ENCODE measurements around the gene DIAPH1.

DIAPH1 gene

DNA sequence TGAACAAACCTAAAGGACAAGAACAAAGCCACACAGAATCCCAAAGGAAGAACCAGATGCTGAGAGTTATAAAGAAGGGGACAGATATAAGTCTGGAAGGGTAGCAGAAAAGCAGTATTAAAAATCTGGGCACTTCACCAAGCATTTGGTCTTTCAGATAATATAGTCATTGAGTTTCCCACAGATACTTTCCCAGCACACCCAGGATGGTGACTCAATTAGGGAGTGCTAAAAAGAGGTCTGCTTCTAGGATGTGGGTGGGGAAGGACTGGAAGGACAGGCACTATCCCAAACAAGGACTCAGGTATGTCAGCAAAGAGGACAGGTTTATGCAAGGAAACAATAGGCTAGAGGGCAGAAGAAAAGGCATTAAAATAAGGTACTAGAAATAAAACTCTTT is 59.3 kb downstream of the DIAPH1 start:
- DNase-seq: no peak

GRCh38 chr5:141558150-141558549 is 60.6 kb downstream of the DIAPH1 start:
- no peak for DNase-seq

- peak; percentile 69 to 81 for DNase-seq
These were observed 61.1 kb downstream of the DIAPH1 start for GRCh38 chr5:141557681-141558136.

GRCh38 chr5:141547921-141548320 is 70.9 kb downstream of the DIAPH1 start:
- no peak for DNase-seq

DNA sequence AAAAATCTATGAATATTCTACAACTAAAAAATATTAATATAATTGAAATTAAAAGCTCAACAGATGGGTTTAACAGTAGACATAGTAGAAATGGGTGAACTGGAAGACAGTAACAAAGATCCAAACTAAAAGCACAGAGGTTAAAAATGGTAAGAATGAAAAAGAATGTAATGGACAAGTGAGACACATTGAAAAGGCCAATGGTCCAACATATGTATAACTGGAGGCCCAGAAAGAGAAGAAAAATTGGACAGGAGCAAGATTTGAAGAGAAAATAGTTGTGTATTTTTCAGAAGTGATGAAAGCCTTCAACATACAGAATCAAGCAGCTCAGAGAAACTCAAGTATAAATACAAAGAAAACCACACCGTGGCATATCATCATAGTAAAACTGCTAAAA is 71.3 kb downstream of the DIAPH1 start:
- no peak for DNase-seq

DNA sequence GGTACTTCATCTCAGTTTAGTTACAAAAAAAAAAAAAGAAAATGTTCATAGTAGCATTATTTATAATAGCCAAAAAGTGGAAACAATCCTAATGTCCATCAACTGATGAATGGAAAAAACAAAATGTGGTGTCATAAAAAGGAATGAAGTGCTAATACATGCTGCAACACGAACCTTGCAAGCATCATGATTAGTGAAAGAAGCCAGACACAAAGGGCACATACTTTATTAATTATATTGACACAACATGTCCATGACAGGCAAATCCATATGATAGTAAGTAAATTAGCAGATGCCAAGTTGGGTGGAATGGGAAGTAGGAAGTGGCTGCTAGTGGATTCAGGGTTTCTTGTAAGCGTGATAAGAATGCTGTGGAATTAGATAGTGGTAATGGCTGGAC is 75.7 kb downstream of the DIAPH1 start:
- DNase-seq: no peak

DNA sequence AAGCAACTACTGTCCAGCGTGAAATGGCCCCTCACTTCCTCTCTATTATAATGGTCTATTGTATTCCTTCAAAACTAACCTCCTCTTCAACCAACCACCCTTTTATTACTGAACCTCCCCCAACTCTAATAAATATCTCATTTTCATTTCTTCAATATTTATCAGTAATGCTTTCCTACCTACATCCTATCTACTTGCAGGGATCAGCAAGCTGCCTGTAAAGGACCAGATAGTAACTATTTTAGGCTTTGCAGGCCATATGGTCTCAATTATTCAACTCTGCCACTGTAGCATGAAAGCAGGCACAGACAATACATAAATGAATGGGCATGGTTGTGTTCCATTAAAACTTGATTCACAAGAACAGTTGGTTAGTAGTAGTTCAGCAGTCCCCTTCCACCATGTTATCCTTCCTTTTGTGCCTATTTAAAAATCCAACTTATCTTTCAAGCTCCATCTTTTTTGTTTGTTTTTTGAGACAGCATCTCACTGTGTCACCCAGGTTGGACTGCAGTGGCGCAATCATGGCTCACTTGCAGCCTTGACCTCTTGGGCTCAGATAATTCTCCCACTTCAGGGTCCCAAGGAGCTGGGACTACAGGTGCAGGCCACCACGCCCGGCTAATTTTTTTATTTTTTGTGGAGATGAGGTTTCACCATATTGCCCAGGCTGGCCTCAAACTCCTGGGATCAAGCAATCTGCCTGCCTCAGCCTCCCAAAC is 84.1 kb downstream of the DIAPH1 start:
- DNase-seq: no peak

DNA sequence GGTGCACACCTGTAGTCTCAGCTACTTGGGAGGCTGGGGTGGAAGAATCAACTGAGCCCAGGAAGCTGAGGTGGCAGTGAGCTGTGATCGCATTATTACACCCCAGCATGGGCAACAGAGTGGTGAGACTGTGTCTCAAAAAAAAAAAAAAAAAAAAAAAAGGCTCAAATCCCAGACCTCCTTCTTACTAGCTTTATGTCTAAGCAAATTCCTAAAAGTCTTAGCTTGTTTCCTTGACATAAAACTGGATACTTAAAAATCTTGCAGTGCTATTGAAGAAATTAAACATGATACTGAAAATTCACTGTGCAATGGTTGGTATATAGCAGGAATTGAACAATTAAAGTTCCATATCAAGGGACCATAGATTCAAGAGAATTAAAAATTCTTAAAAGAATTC is 84.9 kb downstream of the DIAPH1 start:
- DNase-seq: no peak

DNA sequence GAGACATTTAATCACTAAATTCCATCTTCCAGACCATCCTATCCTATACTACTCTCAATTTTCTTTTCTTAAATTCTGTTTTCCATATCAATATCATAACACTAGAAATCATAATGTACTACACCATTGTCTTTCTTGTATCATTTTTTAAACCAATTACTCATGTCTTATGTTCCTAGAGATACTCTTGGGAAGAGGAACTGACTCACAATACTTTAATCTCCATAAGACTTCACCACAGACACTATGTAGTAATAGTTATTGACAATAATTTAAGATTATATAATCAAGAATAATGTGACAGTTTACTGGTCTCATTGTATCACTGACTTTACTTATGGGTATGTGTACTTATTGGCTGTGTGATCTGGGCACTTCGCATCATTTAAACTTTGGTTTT is 86.1 kb downstream of the DIAPH1 start:
- DNase-seq: no peak

GRCh38 chr5:141529873-141530272 is 88.9 kb downstream of the DIAPH1 start:
- no peak for DNase-seq

DNA sequence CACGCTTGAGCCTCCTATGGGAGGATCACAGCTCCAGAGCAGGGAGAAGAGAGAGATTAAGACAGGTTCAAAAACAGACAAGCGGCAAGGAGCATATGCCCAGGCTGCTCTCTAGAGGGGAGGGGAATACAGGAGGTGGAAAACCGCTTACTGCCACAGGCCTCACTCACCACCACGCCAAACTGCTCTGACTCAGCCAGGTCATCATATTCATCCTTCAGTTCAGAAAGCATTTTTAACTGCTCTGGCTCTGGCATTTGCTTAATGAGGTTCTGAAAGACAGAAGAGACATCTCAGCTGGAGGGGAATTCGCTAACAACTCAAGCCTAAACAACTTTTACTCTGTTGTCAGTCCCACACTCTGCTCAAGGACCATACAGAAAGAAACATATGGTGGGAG is 89.8 kb downstream of the DIAPH1 start:
- no peak for DNase-seq

DNA sequence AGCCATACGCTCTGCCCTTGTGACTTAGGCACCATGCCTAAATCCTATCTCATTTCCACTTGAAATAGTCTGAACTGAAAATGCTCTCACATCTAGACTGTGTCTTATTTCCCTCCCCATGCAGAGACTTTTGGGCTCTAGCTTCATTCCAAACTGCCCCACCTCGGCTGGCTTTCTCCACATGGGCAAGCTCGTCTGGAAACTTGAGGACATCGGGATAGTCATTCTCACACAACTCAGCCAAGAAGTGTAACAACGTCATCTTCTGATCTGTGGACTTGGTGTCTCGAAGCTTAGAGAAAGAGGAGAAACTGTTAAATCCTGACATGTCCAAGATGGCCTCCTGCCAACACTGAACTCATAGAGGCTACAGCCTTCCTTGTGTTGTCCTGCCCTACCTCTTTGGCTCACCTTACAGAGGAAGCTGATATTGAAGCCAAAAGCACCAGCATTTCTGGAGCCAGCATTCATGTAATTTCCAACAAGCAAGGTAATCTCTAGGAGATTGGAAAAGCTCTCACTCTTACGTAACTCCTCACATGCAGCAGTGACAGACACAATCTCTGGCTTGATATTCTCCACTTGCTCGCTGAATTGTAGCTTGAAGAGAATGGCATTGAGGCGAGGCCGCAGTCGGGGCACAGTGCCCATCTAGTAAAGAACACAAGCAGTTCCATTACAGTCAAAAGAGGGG is 90.4 kb downstream of the DIAPH1 start:
- DNase-seq: no peak

GRCh38 chr5:141527426-141527825 is 91.4 kb downstream of the DIAPH1 start:
- no peak for DNase-seq

GRCh38 chr5:141525653-141526052 is 93.1 kb downstream of the DIAPH1 start:
- no peak for DNase-seq

GRCh38 chr5:141524604-141525597 is 93.9 kb downstream of the DIAPH1 start:
- DNase-seq: peak; percentile 56 to 59

DNA sequence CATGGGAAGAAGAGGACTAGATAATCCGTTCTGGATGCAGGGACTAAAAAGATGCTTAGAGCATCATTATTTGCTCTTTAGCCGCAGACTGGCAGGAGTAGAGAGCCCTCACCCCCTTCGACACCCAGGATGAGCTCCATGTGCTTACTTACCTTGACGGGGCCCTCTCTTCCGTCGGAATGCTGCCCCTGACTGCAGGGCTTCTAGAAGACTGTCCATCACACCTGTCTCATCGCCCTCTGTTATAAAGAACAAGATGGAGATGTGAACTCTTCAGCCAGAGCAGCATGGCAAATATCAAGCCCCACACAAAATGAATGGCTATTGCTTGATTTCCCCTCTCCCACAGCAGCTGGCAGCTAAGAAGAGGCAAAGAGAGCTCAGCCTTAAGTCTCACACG is 94.8 kb downstream of the DIAPH1 start:
- no peak for DNase-seq

- DNase-seq: no peak
These were observed 96.5 kb downstream of the DIAPH1 start for GRCh38 chr5:141522301-141522700.

DNA sequence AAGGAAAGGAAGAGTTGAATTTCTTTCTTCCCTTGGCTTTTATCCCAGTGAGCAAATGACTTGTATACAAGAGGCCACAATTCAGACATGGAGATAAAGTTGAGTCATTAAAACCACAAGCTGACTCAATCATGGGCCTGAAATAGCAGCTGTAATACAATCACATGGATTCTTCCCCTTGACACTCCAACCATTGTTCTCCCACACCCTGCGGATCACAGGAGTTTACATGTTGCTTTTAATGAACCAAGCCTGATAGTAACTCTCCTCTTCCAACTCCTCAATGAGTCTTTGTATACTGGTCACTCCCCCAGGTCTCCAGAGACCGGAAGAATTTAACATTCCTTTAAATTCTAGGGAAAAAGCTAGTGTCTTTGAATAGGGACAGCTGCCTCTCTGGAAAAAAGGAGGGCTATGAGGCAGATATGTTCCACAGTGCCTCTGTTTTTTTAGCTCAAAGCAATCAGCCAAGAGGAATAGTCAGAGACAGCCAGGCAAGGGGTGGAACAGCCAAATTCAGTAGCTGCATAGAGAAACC is 97.5 kb downstream of the DIAPH1 start:
- DNase-seq: no peak

GRCh38 chr5:141519605-141520565 is 98.9 kb downstream of the DIAPH1 start:
- no peak for DNase-seq

GRCh38 chr5:141518618-141519015 is 100.2 kb downstream of the DIAPH1 start:
- no peak for DNase-seq

DNA sequence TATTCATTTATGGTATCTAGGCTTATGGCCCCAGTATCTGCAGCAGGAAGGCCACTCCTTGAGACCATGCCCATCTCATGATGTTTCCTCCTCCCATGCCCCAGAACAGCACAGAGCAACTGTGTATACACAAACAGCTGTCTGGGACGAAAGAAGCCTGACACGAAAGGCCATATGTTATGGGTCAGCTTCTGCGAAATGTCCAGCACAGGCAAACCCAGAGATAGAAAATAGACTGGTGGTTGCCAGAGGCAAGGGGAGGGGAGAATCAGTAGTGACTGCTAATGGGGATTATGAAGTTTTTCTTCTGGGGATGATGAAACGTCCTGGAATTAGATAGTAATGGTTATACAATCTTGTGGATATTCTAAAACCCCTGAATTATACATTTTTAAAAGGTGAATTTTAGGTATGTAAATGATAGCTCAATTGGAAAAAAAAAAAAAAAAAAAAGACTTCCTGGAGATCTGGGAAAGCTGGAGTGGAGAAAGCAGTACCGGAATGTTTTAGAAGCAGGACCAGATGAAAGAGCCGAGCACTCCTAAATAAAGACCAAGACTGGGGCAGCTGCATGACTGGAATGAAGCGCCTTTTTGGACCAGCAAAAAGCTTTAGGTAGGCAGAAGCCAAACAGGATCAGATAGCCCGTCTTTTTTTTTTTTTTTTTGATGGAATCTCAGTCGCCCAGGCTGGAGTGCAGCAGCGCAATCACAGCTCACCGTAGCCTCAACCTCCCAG is 100.8 kb downstream of the DIAPH1 start:
- no peak for DNase-seq

Measured in CD4-positive, alpha-beta T cell treated with Interleukin-1 beta for 1 hour (primary cell).